Hepatocyte (in vitro differentiated cells): Measurements from ENCODE around the gene FPGS.

Source experiments
- CTCF ChIP-seq: fragments of 200-600 bp; sonication (generic); IDR thresholded peaks from 2 replicates; pipeline ENCODE4 v1.5.1; 2016; ENCODE audit warnings: antibody characterized with exemption, mild to moderate bottlenecking; ENCODE audit not compliant: poor library complexity
- EZH2 ChIP-seq: fragments of 200-600 bp; sonication (generic); IDR thresholded peaks from 2 replicates; pipeline ENCODE4 v1.6.1; 2016; ENCODE audit warnings: antibody characterized with exemption, mild to moderate bottlenecking, borderline replicate concordance

- TF ChIP-seq CTCF = no peak
- no peak for TF ChIP-seq EZH2
Measured at GRCh38 chr9:127857278-127857677, 54.6 kb downstream of the FPGS start.
